ENCODE results near the gene IMPA2. TPM values are rescaled to one million over a fixed set of nuclear protein-coding genes. Genes with fewer than 3 reads are reported as not detected.

The IMPA2 gene
- total and polyA plus RNA-seq, 10 of the 15 experiments (the other 5 are each of a cell fraction or from before 2014, with no cell fraction given) = 0.24 to 21.0 (median 11.4) TPM

GRCh38 chr18:12017081-12017480 lies 35.8 kb downstream of the IMPA2 start (continued):
- TF ChIP-seq, protein P1, sequence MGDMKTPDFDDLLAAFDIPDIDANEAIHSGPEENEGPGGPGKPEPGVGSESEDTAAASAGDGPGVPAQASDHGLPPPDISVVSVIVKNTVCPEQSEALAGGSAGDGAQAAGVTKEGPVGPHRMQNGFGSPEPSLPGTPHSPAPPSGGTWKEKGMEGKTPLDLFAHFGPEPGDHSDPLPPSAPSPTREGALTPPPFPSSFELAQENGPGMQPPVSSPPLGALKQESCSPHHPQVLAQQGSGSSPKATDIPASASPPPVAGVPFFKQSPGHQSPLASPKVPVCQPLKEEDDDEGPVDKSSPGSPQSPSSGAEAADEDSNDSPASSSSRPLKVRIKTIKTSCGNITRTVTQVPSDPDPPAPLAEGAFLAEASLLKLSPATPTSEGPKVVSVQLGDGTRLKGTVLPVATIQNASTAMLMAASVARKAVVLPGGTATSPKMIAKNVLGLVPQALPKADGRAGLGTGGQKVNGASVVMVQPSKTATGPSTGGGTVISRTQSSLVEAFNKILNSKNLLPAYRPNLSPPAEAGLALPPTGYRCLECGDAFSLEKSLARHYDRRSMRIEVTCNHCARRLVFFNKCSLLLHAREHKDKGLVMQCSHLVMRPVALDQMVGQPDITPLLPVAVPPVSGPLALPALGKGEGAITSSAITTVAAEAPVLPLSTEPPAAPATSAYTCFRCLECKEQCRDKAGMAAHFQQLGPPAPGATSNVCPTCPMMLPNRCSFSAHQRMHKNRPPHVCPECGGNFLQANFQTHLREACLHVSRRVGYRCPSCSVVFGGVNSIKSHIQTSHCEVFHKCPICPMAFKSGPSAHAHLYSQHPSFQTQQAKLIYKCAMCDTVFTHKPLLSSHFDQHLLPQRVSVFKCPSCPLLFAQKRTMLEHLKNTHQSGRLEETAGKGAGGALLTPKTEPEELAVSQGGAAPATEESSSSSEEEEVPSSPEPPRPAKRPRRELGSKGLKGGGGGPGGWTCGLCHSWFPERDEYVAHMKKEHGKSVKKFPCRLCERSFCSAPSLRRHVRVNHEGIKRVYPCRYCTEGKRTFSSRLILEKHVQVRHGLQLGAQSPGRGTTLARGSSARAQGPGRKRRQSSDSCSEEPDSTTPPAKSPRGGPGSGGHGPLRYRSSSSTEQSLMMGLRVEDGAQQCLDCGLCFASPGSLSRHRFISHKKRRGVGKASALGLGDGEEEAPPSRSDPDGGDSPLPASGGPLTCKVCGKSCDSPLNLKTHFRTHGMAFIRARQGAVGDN (IDR thresholded peaks at IDR 0.05) = no peak
- no peak for TF ChIP-seq ZNF384 (IDR thresholded peaks at IDR 0.05; ENCODE audit: borderline replicate concordance, low read depth, low read length)
- no peak for TF ChIP-seq ATF2 (IDR thresholded peaks at IDR 0.05; ENCODE audit: low read length)
- no peak for TF ChIP-seq RFX5 (IDR thresholded peaks at IDR 0.05; ENCODE audit: low read depth, low read length)

DNA sequence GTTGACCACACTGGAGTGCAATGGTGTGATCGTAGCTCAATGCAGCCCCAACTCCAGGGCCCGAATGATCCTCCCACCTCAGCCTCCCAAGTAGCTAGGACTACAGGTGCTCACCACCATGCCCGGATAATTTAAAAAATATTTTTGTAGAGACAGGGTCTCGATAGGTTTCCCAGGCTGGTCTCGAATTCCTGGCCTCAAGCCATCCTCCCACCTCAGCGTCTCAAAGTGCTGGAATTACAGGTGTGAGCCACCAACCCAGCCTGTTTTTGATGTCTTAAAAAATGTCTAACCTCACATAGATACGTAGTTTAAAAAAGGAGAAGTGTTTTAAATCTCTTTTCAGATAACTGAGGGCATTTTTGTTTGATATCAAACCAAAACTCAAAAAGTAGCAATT lies 37.6 kb downstream of the IMPA2 start:
- Histone ChIP-seq H3K9me3 (replicated peaks; ENCODE audit: control insufficient read depth, insufficient read depth, low read length) (no peaks in the 10 kb centered on the region), H3K27ac (ENCODE audit: control insufficient read depth, insufficient read depth) (no peak overlapping the region), H3K4me2 (ENCODE audit: control insufficient read depth, insufficient read depth) (no peak overlapping the region), H3K79me2 (ENCODE audit: control insufficient read depth, insufficient read depth, low read length) (no peaks in the 10 kb centered on the region), H3K4me3 (no peak overlapping the region), H2AFZ (ENCODE audit: control insufficient read depth, low read depth, low read length) (no peak overlapping the region), H4K20me1 (ENCODE audit: control insufficient read depth, insufficient read depth) (no peaks in the 10 kb centered on the region), H3K36me3 (ENCODE audit: control insufficient read depth in 2 of 2, insufficient read depth in 2 of 2, low read length in 1 of 2) (no peaks in the 10 kb centered on the region), H3K9ac (ENCODE audit: control insufficient read depth, insufficient read depth, low read length) (no peak overlapping the region), H3K27me3 (replicated peaks in 1 of 2; ENCODE audit: control insufficient read depth in 2 of 2, insufficient read depth in 2 of 2, low read length in 1 of 2) (no peaks in the 10 kb centered on the region), H3K4me1 (ENCODE audit: control insufficient read depth, insufficient read depth, low read length) (no peaks in the 10 kb centered on the region)
- DNase-seq (ENCODE audit: low read depth, low spot score) (no peak), FAIRE-seq (no peak), ATAC-seq (no peak)
- intact Hi-C loops (cut with micrococcal nuclease; ENCODE audit: unreplicated experiment) = no loop called here
- ChIA-PET CTCF (interaction anchor here (0.7 kb wide), 1 partner anchor 365 kb away, joined by 4 read pairs; no protein-coding TSS in a partner anchor), SMC1A (ENCODE audit: uncharacterized antibody, unreplicated experiment) (no interaction called here), RAD21 (ENCODE audit: unreplicated experiment) (no interaction called here), POLR2A (no interaction called here)
- no TSS peak for BruUV-seq (replicated peaks)
- in situ Hi-C loops (cut with MboI) = no loop called here
- TF ChIP-seq HSF1 (IDR thresholded peaks at IDR 0.05; ENCODE audit: low read depth, low read length) (no peak), PML (IDR thresholded peaks at IDR 0.05; ENCODE audit: low read length) (no peak), WRNIP1 (IDR thresholded peaks at IDR 0.05; ENCODE audit: borderline replicate concordance, low read depth, low read length) (no peak), GABPA (IDR thresholded peaks at IDR 0.05; ENCODE audit: low read depth) (no peak), STAT1 (conservative IDR thresholded peaks at IDR 0.05) (no peak)
- WGBS (ENCODE audit: insufficient coverage, insufficient replicate concordance, low lambda C conversion rate, missing lambda C conversion rate) = over 99% methylated on average over 7 of the region's 7 CpGs

Data from GM12878 (cell line).